SH-SY5Y (cell line): ENCODE data around the gene FKBP3.

Experiments used
- GATA2 ChIP-seq: IDR thresholded peaks from 2 replicates; pipeline ENCODE4 v1.6.1; 2011; ENCODE audit warnings: mild to moderate bottlenecking, low read depth, low read length
- GATA3 ChIP-seq: IDR thresholded peaks from 2 replicates; pipeline ENCODE4 v1.6.1; 2011; ENCODE audit warnings: low read depth, mild to moderate bottlenecking, low read length, moderate library complexity

- TF ChIP-seq GATA2 (no peak), GATA3 (no peak)
These were observed 50.1 kb downstream of the FKBP3 start, which contains the start of gene PRPF39 for GRCh38 chr14:45083976-45084722.
